Liver (tissue), 9 donors: ENCODE results near the gene ARHGDIB. TPM values are rescaled to one million over a fixed set of nuclear protein-coding genes. Genes with fewer than 3 reads are reported as not detected.

Source experiments
- DNase-seq: peaks from one replicate; pipeline ENCODE4 v3.0.0-alpha.2; 2017; ENCODE audit warnings: low spot score
- H3K27ac ChIP-seq, 2 donors: one replicate each; pipeline ENCODE4 v1.7.0; 2013; ENCODE audit warnings: inconsistent platforms in 2 of 2, low read length in 2 of 2, control low read depth in 1 of 2, low read depth in 1 of 2, mild to moderate bottlenecking in 1 of 2
- H3K27me3 ChIP-seq, 4 donors: one replicate each; pipeline versions ENCODE4 v1.6.1 to v1.7.0; 2013; ENCODE audit warnings: low read length in 3 of 4, inconsistent platforms in 1 of 4, mild to moderate bottlenecking in 1 of 4, moderate library complexity in 1 of 4; ENCODE audit not compliant: control insufficient read depth in 4 of 4, insufficient read depth in 4 of 4
- H3K36me3 ChIP-seq, 4 donors: one replicate each; pipeline versions ENCODE4 v1.6.1 to v1.7.0; 2013; ENCODE audit warnings: low read length in 3 of 4, mild to moderate bottlenecking in 3 of 4, low read depth in 1 of 4, moderate library complexity in 1 of 4; ENCODE audit not compliant: control insufficient read depth in 4 of 4, insufficient read depth in 3 of 4
- H3K4me1 ChIP-seq, 4 donors: one replicate each; pipeline versions ENCODE4 v1.6.1 to v1.7.0; 2013; ENCODE audit warnings: low read length in 3 of 4, mild to moderate bottlenecking in 3 of 4, moderate library complexity in 1 of 4; ENCODE audit not compliant: control insufficient read depth in 4 of 4, insufficient read depth in 4 of 4
- H3K4me3 ChIP-seq, 3 donors: one replicate each; pipeline versions ENCODE4 v1.6.1 to v1.7.0; 2013; ENCODE audit warnings: low read length in 3 of 3, control low read depth in 1 of 3, low read depth in 1 of 3, mild to moderate bottlenecking in 1 of 3
- H3K9ac ChIP-seq, 2 donors: one replicate each; pipeline ENCODE4 v1.7.0; 2013; ENCODE audit warnings: low read length in 2 of 2, mild to moderate bottlenecking in 2 of 2, moderate library complexity in 2 of 2, control low read depth in 1 of 2, low read depth in 1 of 2
- H3K9me3 ChIP-seq, 4 donors: one replicate each; pipeline versions ENCODE4 v1.6.1 to v1.7.0; 2013; ENCODE audit warnings: low read length in 3 of 4; ENCODE audit not compliant: control insufficient read depth in 4 of 4
- ATF3 ChIP-seq: IDR thresholded peaks from 2 replicates; pipeline ENCODE4 v1.6.1; 2016; ENCODE audit warnings: antibody characterized with exemption
- EGR1 ChIP-seq, 2 donors: IDR thresholded peaks; 2 replicates each; pipeline ENCODE4 v1.6.1; 2016 to 2018; ENCODE audit warnings: antibody characterized with exemption in 2 of 2, low read depth in 2 of 2
- FOXA1 ChIP-seq: IDR thresholded peaks from 2 replicates; pipeline ENCODE4 v1.6.1; 2016; ENCODE audit warnings: antibody characterized with exemption
- FOXA2 ChIP-seq: IDR thresholded peaks from 2 replicates; pipeline ENCODE4 v1.6.1; 2016; ENCODE audit warnings: antibody characterized with exemption
- GABPA ChIP-seq, 2 donors: IDR thresholded peaks in 1 of 2; conservative IDR thresholded peaks in 1 of 2; 2 replicates each; pipeline ENCODE4 v1.6.1; 2016; ENCODE audit warnings: antibody characterized with exemption in 2 of 2, mild to moderate bottlenecking in 1 of 2, moderate library complexity in 1 of 2
- HNF4A ChIP-seq, 2 donors: conservative IDR thresholded peaks; 2 replicates each; pipeline ENCODE4 v1.6.1; 2016; ENCODE audit warnings: antibody characterized with exemption in 2 of 2, mild to moderate bottlenecking in 2 of 2
- HNF4G ChIP-seq: IDR thresholded peaks from 2 replicates; pipeline ENCODE4 v1.6.1; 2016; ENCODE audit warnings: antibody characterized with exemption
- JUND ChIP-seq, 2 donors: IDR thresholded peaks; 2 replicates each; pipeline ENCODE4 v1.6.1; 2016; ENCODE audit warnings: antibody characterized with exemption in 2 of 2
- NR2F2 ChIP-seq: IDR thresholded peaks from 2 replicates; pipeline ENCODE4 v1.6.1; 2016; ENCODE audit warnings: antibody characterized with exemption
- RAD21 ChIP-seq, 2 donors: IDR thresholded peaks; 2 replicates each; pipeline ENCODE4 v1.6.1; 2016; ENCODE audit warnings: antibody characterized with exemption in 2 of 2, mild to moderate bottlenecking in 2 of 2
- REST ChIP-seq: IDR thresholded peaks from 2 replicates; pipeline ENCODE4 v1.6.1; 2016; ENCODE audit warnings: antibody characterized with exemption, mild to moderate bottlenecking
- RXRA ChIP-seq, 2 donors: IDR thresholded peaks; 2 replicates each; pipeline ENCODE4 v1.6.1; 2017 to 2018; ENCODE audit warnings: antibody characterized with exemption in 2 of 2, mild to moderate bottlenecking in 1 of 2
- SP1 ChIP-seq: IDR thresholded peaks from 2 replicates; pipeline ENCODE4 v1.6.1; 2018; ENCODE audit warnings: antibody characterized with exemption, mild to moderate bottlenecking
- TAF1 ChIP-seq: conservative IDR thresholded peaks from 2 replicates; pipeline ENCODE4 v1.6.1; 2016; ENCODE audit warnings: antibody characterized with exemption, mild to moderate bottlenecking
- YY1 ChIP-seq: IDR thresholded peaks from 2 replicates; pipeline ENCODE4 v1.6.1; 2016; ENCODE audit warnings: antibody characterized with exemption, mild to moderate bottlenecking
- ZBTB33 ChIP-seq: IDR thresholded peaks from 2 replicates; pipeline ENCODE4 v1.6.1; 2016; ENCODE audit warnings: antibody characterized with exemption
- WGBS: extraction: QIAGEN DNeasy Blood & Tissue Kit; methylation state at CpG from one replicate; pipeline ENCODE4 v1.1.7; 2013; 5-methylcytosine and 5-hydroxymethylcytosine counted together
- polyA plus RNA-seq, 2 donors: library from polyadenylated mRNA; stranded (reverse) in 1 of 2; unstranded in 1 of 2; fragments of 200-250 nt in 1 of 2; fragments of >200 nt in 1 of 2; fragmentation: Nextera tagmentation in 1 of 2; extraction: Ambion mirVana in 1 of 2; gene quantifications; one replicate each; pipeline versions ENCODE4 v1.2.1 to v1.2.3, GENCODE V29; 2013 to 2015
- total RNA-seq, 2 donors: library from RNA; depleted of rRNA; stranded (reverse); fragments of >200 nt; gene quantifications; one replicate each; pipeline ENCODE4 v1.2.3, GENCODE V29; 2014
- TF ChIP-seq, protein P1 (sequence below): fragments of 150-350 bp; IDR thresholded peaks from 2 replicates; pipeline ENCODE4 v1.5.1; 2017; ENCODE audit warnings: improper control_type of control experiment, low read depth, low read length; ENCODE audit not compliant: missing input control
- TF ChIP-seq, protein P2 (sequence below): IDR thresholded peaks from 2 replicates; pipeline ENCODE4 v1.6.1; 2016; ENCODE audit warnings: antibody characterized with exemption
- donor health status: healthy.
- donor health status: healthy.
- donor health status: healthy.
- donor health status: healthy.
- donor health status: healthy.

Gene ARHGDIB
- total and polyA plus RNA-seq, 4 donors = 36.3 to 66.9 (median 47.5) TPM

DNA sequence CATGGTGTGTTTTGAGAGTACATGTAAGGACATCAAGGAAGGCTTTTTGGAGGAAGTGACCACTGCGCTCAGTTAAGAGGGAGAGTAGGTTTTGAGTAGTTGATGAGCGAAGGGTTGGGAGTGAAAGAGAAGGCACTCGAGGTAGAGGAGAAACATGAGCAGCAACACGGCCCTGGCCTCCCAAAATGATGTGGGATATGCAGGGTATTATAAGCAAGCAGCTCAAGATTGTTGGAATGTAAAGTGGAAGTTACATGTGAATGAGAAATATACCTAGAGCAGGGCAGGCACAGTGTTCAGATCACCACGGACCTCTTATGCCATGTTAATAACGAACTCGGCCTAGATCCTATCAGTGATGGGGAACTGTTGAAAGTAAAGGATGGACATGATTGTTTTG, 2.1 kb upstream of the ARHGDIB start:
- no peak for DNase-seq
- Histone ChIP-seq H3K4me1 (peaks cover 0 to 2% (median 0%) of the 10 kb centered on the region in 4 donors), H3K4me3 (no peak overlapping the region), H3K9ac (no peak overlapping the region), H3K36me3 (no peaks in the 10 kb centered on the region), H3K27me3 (no peaks in the 10 kb centered on the region), H3K27ac (no peak overlapping the region), H3K9me3 (no peaks in the 10 kb centered on the region)
- 91% methylated on average over 7 of the region's 7 CpGs for WGBS
- TF ChIP-seq SP1 = no peak
- no peak for TF ChIP-seq NR2F2
- TF ChIP-seq TAF1 = no peak
- no peak for TF ChIP-seq FOXA1
- no peak for TF ChIP-seq HNF4A (conservative IDR thresholded peaks at IDR 0.05)
- no peak for TF ChIP-seq GABPA (IDR thresholded peaks at IDR 0.05 in 1 of 2, conservative IDR thresholded peaks at IDR 0.05 in 1 of 2)
- no peak for TF ChIP-seq HNF4G
- TF ChIP-seq ZBTB33 = no peak
- TF ChIP-seq FOXA2 = no peak
- TF ChIP-seq ATF3 = no peak
- no peak for TF ChIP-seq REST
- TF ChIP-seq YY1 = no peak
- no peak for TF ChIP-seq RAD21 (IDR thresholded peaks at IDR 0.05)
- TF ChIP-seq, protein P1, sequence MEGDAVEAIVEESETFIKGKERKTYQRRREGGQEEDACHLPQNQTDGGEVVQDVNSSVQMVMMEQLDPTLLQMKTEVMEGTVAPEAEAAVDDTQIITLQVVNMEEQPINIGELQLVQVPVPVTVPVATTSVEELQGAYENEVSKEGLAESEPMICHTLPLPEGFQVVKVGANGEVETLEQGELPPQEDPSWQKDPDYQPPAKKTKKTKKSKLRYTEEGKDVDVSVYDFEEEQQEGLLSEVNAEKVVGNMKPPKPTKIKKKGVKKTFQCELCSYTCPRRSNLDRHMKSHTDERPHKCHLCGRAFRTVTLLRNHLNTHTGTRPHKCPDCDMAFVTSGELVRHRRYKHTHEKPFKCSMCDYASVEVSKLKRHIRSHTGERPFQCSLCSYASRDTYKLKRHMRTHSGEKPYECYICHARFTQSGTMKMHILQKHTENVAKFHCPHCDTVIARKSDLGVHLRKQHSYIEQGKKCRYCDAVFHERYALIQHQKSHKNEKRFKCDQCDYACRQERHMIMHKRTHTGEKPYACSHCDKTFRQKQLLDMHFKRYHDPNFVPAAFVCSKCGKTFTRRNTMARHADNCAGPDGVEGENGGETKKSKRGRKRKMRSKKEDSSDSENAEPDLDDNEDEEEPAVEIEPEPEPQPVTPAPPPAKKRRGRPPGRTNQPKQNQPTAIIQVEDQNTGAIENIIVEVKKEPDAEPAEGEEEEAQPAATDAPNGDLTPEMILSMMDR = no peak
- no peak for TF ChIP-seq EGR1 (IDR thresholded peaks at IDR 0.05; ENCODE audit: low read depth in 2 of 2)
- TF ChIP-seq, protein P2, sequence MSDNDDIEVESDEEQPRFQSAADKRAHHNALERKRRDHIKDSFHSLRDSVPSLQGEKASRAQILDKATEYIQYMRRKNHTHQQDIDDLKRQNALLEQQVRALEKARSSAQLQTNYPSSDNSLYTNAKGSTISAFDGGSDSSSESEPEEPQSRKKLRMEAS = no peak
- no peak for TF ChIP-seq JUND (IDR thresholded peaks at IDR 0.05)
- no peak for TF ChIP-seq RXRA (IDR thresholded peaks at IDR 0.05)
